HG03139 (cell line): Measurements from ENCODE around the gene TAF4B.
"Not testable (repeated sequence)": the region's sequence is repeated elsewhere in the genome, so short reads cannot be mapped to it uniquely, and the experiment has no call there.

Source experiments
- ATAC-seq: cut with Tn5 transposase; IDR thresholded peaks from one replicate; pipeline ENCODE4 v1.9.1; 2021; ENCODE audit not compliant: unreplicated experiment

TAF4B gene

DNA sequence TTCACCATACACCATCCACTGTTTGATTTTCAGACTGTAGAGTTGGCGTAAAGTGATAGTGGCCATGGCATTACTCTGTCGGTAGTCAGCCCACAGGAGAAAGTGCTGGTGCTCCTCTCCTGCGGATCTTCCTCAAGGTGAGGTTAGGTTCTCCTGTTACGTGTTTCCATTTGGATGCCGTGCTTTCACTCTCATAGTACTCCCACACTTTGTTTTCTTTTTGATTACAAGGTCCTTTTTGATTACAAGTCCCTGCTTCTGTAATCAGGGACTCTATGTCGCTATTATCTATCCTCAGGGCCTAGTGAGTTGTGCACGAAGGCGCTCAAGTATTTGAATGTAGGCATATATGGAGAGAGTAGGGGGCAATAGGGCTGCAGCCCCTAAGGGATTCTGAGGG is 4.3 kb downstream of the TAF4B start:
- ATAC-seq: no peak

DNA sequence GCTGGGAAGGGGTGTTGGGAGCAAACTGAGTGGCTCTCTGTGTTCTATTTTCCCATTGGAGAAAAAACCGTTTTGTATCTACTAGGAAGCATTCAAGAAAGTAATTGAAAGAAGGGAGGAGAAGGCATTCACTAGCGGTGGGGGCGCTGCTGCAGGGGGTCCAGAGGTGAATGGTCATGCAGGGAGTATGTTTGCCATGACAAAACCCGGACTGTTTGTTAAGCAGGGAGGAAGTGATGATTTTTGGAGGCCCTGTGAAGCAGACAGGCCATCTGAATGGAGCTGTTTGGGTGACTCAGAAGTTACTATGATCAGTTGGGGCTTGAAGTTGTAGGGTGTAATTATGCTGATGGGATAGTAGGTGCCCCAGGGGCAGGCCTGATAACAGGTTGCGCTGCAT is 7.0 kb downstream of the TAF4B start:
- no peak for ATAC-seq

DNA sequence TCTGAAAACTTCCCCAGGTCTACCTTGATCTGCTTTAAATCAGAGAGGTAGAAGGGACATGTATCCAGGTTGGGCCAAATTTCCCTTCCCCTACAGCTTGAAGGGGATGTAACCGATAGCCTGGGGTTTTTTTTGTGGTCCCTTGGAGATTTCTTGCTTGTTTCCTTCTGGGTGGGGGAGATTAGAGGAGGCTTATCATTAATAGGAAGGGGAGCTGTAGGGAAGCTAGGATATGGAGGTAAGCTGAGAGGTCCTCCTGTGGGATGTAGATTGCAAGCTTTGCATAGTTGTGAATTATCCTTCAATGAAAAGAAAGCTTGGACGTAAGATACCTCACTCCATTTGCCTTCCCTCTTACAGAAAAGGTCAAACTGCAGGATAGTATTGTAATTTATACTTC is 11.1 kb downstream of the TAF4B start:
- ATAC-seq: not testable (repeated sequence)

DNA sequence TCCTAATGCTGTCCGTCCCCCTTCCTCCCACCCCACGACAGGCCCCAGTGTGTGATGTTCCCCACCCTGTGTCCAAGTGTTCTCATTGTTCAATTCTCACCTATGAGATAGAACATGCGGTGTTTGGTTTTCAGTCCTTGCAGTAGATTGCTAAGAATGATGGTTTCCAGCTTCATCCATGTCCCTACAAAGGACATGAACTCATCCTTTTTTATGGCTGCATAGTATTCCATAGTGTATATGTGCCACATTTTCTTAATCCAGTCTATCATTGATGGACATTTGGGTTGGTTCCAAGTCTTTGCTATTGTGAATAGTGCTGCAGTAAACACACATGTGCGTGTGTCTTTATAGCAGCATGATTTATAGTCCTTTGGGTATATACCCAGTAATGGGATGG is 12.5 kb downstream of the TAF4B start:
- ATAC-seq: not testable (repeated sequence)

DNA sequence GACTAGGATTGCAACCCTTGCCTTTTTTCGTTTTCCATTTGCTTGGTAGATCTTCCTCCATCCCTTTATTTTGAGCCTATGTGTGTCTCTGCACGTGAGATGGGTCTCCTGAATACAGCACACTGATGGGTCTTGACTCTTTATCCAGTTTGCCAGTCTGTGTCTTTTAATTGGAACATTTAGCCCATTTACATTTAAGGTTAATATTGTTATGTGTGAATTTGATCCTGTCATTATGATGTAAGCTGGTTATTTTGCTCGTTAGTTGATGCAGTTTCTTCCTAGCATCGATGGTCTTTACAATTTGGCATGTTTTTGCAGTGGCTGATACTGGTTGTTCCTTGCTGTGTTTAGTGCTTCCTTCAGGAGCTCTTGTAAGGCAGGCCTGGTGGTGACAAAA is 16.1 kb downstream of the TAF4B start:
- not testable (repeated sequence) for ATAC-seq

DNA sequence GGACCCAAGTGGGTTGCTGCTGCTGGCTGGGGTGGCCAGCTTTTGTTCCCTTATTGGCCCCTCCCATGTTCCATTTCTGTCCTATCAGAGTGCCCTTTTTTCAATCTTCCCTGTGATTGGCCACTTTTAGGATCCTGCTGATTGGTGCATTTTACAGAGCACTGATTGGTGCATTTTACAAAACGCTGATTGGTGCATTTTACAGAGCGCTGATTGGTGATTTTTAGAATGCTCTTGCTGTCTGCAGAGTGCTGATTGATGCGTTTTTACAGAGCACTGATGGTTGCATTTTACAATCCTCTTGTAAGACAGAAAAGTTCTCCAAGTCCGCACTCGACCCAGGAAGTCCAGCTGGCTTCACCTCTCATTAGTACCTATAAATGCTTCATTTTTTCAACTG is 19.2 kb downstream of the TAF4B start:
- not testable (repeated sequence) for ATAC-seq

DNA sequence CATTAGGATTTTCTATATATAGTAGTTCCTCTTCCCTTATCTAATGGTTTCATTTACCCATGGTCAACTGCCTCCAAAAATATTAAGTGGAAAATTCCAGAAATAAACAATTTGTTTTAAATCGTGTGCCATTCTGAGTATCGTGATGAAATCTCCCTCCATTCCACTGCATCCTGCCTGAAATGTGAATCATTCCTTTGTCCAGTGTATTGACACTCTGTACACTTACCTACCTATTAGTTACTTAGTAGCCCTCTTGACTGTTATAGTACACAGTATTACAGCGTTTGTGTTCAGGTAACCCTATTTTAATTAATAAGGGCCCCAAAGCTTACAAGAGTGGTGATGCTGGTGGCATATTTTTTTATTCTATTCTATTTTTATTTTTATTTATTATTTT is 26.2 kb downstream of the TAF4B start:
- ATAC-seq: no peak

DNA sequence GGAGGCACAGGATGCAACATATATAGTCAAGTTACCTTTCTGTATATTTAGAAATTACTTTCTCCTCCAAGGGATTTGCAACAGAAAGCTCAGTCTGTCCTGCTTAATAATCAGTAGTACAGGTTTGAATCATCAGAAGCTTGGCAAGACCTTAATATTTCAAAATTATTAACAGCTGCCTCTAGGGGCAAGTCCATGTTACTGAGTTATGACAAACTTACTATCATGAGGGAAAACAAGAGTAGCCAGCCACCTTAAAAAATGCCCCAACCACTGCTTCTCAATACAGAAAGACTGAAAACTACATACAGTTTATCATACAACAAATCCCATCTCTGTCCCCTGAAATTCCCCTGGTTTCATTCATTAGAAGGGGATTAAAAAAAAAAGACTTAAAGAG is 28.6 kb downstream of the TAF4B start:
- ATAC-seq: not testable (repeated sequence)

DNA sequence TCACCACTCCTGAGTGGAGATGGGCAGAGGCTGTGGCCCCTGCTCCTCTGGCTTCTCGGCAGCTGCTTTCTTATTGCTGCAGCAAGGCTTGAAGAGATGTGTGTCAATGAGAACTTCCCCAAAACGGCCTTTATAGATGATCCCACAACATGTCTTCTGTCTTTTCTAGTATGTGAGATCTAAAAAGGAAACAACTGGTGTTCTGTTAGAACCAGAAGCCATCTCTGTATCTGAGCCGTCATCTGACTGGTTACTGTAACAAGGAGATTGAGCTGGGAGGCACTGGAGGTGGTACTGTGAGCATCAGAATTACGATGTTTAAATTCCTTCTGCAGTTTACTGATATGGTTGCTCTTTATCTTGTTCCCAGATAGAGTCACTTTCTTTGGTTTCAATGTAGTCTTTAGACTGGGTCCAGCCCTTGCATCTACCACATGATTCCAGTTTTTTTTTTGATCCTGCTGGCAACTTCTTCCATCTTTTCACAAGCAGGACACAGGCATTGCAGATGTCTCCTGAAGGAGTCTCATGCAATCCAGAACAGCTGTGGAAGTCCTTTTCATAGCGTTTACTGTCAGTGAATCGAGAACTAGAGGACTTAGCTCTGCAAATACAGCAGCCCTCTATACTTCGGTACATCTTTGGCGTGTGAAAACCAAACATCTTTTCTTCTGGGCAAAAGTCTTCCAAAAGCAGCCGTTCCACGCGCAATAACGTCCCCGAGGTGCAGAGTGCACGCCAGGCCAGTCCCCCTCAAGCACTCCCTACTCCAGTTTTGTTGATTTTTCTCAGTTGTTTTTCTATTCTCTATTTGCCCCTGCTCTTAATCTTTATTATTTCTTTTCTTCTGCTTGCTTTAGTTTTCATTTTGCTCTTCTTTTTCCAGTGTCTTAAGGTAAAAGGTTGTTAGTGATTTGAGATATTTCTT is 29.7 kb downstream of the TAF4B start:
- no peak for ATAC-seq

DNA sequence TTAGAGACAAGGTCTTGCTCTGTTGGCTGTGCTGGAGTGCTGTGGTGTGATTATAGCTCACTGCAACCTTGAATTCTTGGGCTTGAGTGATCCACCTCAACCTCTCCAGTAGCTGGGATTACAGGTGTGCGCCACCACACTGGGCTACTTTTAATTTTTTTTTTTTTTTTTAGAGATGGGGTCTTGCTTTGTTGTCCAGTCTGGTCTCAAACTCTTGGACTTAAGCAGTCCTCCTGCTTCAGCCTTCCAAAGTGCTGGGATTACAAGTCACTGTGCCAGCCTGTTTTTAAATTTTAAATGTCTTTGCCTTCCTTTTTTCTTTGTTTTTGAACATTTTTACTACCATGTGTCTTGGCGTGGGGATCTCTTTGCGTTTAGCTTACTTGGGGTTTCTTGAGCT is 32.5 kb downstream of the TAF4B start:
- ATAC-seq: no peak

DNA sequence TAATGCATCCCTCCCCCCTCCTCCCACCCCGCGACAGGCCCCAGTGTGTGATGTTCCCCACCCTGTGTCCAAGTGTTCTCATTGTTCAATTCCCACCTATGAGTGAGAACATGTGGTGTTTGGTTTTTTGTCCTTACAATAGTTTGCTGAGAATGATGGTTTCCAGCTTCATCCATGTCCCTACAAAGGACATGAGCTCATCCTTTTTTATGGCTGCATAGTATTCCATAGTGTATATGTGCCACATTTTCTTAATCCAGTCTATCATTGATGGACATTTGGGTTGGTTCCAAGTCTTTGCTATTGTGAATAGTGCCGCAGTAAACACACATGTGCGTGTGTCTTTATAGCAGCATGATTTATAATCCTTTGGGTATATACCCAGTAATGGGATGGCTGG is 33.2 kb downstream of the TAF4B start:
- not testable (repeated sequence) for ATAC-seq

DNA sequence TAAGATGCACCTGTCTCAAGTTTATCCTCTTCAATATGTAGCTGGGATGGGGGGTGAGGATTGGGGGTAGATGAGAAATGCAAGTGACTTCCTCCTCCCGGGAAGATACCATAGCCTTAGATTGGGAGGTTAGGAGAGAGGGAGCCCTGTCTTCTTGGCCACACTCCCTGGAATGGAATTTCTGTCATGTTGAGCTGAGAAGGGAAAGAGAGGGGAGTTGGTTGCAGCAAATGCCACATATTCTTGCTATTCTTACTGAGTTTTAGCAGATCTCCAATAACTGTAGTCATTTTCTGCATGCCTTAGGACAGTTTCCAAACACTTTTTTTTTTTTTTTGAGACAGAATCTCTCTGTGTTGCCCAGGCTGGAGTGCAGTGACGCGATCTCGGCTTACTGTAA is 35.9 kb downstream of the TAF4B start:
- ATAC-seq: no peak

DNA sequence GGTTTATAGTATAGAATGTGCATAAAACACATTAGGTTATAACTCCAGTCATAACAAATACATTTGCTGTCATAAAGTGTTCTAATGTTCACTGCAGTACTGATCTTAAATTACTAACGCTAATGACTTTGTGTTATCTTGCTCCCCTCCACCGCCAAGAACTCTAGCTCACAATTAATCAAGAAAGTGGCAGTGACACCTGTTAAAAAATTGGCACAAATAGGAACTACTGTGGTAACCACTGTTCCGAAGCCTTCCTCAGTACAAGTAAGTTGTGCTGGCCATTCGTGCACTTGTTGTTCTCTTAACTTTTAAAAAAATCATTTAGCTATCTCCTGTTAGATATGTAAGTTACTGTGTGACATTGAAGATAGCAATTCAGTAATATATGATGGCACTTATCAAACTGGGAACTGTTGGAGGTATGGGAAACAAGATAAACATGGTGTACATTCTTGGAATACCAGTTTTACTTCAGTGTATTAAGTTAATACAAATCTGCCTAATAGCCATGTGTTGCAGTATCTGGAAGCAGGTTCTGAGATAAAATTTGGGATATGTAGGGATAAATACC is 41.2 kb downstream of the TAF4B start:
- ATAC-seq: no peak

DNA sequence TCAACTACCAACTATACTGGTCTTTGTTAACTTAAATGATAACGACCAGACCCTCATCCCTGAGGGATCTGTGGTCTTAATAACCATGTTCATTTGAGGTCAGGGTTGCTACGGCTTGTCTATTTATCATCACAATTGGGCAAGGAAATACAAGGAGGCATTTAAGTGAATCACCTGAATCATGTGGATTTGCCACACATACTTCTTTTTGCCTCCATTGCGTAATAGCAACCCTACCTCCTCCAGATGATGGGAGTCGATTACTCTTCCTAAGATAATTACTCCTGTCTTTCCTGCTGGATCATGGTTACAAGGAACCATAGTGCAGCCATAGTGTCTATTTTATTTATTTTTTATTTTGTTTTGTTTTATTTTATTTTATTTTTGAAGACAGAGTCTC is 42.2 kb downstream of the TAF4B start:
- no peak for ATAC-seq

DNA sequence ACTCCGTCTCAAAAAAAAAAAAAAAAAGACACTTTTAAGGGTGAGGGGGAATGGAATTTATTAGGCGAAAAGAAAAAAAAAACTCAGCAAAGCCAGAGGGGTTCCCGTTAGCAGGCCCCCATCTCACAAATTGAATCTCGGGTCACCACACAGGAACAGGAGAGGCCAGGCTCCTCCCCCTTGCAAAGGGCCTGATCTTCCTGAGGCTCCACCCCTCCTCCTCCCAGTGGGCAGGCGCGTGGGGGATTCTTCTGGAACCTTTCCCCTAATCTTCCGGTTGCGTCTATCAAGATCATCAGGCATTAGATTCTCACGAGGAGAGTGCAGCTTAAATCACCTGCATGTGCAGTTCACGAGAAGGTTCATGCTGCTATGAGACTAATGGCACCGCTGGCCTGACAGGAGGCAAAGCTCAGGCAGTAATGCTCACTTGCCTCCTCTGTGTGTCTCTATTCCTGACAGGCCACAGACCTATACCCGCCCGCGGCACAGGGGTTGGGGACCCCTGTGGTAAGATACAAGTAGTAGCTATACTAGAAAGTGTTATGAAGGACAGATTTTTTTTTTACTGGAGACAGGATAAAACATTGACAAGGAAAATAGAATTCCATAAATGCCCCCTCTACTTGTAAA is 45.8 kb downstream of the TAF4B start:
- no peak for ATAC-seq

DNA sequence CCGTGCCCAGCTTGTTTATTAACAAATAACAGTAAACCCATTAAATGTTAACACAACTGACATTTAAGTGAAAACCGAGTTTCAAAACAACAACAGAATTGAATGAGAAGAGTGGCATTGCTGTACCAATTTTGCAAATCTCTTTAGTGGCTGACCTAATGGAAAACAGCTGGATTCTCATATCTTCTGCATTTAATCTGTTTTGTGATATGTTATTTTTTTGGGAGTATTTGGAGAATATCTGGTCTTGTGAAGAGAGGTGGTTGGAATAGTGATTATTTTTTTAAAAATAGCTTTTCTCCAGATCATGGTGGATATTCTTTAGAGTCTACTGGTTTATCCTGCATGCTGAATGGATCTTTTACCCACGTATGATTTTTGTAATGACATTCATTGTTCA is 51.1 kb downstream of the TAF4B start:
- ATAC-seq: no peak

DNA sequence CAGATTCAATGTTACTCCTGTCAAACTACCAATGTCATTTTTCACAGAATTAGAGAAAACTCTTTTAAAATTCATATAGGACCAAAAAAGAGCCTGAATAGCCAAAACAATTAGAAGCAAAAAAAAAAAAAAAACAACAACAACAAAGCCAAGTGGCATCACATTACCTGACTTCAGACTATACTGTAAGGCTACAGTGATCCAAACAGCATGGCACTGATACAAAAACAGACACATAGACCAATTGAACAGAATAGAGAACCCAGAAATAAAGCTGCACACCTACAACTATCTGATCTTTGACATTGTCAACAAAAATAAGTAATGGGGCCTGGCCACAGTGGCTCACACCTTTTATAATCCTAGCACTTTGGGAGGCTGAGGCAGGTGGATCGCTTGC is 53.2 kb downstream of the TAF4B start:
- ATAC-seq: no peak

DNA sequence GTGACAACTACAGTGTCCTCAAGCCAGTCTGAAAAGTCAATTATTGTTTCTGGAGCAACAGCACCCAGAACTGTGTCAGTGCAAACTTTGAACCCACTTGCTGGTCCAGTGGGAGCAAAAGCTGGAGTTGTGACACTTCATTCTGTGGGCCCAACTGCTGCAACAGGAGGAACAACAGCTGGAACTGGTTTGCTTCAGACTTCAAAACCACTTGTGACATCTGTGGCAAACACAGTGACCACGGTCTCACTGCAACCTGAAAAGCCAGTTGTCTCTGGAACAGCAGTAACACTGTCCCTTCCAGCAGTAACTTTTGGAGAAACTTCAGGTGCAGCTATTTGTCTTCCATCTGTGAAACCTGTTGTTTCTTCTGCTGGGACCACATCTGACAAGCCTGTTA is 59.8 kb downstream of the TAF4B start:
- no peak for ATAC-seq

DNA sequence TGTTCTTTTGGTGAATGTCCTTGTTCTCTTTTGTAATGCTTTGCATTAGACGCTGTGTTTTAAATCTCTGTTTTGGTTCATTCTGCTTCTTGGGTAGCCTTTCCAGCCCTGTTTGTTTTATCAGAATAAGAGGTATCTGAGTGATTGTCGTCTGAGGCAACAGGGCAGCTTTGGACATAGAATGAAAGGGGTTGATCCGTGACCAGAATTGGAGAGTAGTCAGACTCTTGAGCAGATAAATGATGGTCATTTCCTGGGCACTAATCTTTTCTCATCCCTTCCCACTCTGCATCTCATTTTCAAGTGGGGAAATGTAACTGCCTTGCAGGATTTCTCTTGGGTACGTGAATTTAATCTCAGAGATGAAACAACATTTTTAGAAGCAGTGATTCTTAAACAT is 61.4 kb downstream of the TAF4B start:
- no peak for ATAC-seq

DNA sequence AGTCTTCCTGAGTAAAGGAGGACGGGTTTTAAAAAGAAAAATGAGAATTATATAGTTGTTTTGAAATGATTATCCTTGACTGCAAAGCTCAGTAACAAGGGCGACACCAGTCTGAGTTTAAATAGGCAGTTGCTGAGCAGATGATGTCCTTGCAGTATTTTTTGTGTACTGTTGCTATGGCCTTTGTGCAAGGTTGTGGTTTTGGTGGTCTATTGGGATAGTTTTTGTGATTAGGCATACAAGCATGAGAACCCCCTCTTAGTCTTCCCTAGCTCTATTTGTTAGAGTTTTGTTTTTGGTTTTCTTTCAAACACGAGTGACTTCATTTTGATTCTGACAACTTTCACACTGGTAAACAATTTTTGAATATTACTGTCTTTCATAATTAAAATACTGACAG is 64.1 kb downstream of the TAF4B start:
- no peak for ATAC-seq

DNA sequence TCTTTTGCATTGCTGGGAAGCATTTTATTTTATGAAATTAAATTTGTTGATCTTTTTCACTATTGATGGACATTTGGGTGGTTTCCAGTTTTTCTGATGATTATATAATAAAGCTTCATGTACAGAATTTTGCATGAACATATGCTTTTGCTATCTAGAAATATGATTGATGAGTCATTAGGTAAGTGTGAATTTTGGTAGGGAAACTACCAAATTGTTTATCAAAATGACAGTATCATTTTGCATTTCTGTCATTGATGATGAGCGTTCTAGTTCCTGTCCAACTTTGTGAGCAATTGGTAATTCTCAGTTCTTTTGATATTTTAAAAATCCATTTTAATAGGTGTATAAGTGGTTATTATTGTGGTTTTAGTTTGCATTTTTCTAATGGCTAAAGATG is 67.7 kb downstream of the TAF4B start:
- ATAC-seq: no peak

DNA sequence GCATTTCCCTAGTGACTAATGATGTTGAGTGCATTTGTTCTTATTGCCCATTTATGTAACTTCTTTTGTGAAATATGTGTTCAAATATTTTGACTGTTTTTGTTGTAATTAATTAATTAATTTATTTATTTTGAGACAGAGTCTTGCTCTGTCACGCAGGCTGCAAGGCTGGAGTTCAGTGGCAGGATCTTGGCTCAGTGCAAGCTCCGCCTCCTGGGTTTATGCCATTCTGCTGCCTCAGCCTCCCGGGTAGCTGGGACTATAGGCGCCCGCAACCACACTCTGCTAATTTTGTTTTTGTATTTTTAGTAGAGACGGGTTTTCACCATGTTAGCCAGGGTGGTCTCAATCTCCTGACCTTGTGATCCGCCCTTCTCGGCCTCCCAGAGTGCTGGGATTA is 71.9 kb downstream of the TAF4B start:
- no peak for ATAC-seq
